BLaER1 (cell line): ENCODE results near the gene NR6A1.

ENCODE experiments used
- H3K27ac ChIP-seq: shearing (Covaris generic); formaldehyde crosslinking; 2 replicates; pipeline ENCODE4 v1.8.1; 2022
- H3K27me3 ChIP-seq: shearing (Covaris generic); formaldehyde crosslinking; 2 replicates; pipeline ENCODE4 v1.8.1; 2022
- H3K36me3 ChIP-seq: shearing (Covaris generic); formaldehyde crosslinking; 2 replicates; pipeline ENCODE4 v1.8.1; 2022
- H3K4me1 ChIP-seq: shearing (Covaris generic); formaldehyde crosslinking; 2 replicates; pipeline ENCODE4 v1.8.1; 2022
- H3K4me2 ChIP-seq: shearing (Covaris generic); formaldehyde crosslinking; 2 replicates; pipeline ENCODE4 v1.8.1; 2022
- H3K4me3 ChIP-seq: shearing (Covaris generic); formaldehyde crosslinking; 2 replicates; pipeline ENCODE4 v1.8.1; 2022
- H3K9ac ChIP-seq: shearing (Covaris generic); formaldehyde crosslinking; 2 replicates; pipeline ENCODE4 v1.8.1; 2022
- H3K9me3 ChIP-seq: shearing (Covaris generic); formaldehyde crosslinking; 2 replicates; pipeline ENCODE4 v1.8.1; 2022
- H4K20me1 ChIP-seq: shearing (Covaris generic); formaldehyde crosslinking; 2 replicates; pipeline ENCODE4 v1.8.1; 2022
- Cebpa-rat ChIP-seq: shearing (Covaris generic); IDR thresholded peaks from 2 replicates; pipeline ENCODE4 v1.8.1; 2022

The NR6A1 gene

GRCh38 chr9:124768750-124769548, 2.2 kb downstream of the NR6A1 start:
- Histone ChIP-seq H3K9ac (no peak overlapping the region), H3K4me2 (0 out of 2 replicates have a peak overlapping the region, but pooled peaks have one; percentile 100), H3K4me1 (peaks cover 30% of the 10 kb centered on the region), H3K4me3 (no peak overlapping the region), H4K20me1 (peaks cover 55% of the 10 kb centered on the region), H3K9me3 (no peaks in the 10 kb centered on the region), H3K27me3 (peaks cover 50% of the 10 kb centered on the region), H3K27ac (no peak overlapping the region), H3K36me3 (no peaks in the 10 kb centered on the region)
- TF ChIP-seq Cebpa-rat, result no peak

- Histone ChIP-seq H3K9ac (no peak overlapping the region), H3K4me2 (no peak overlapping the region), H3K36me3 (no peaks in the 10 kb centered on the region), H4K20me1 (peaks cover 55% of the 10 kb centered on the region), H3K27ac (no peak overlapping the region), H3K4me3 (no peak overlapping the region), H3K27me3 (peaks cover 50% of the 10 kb centered on the region), H3K9me3 (no peaks in the 10 kb centered on the region), H3K4me1 (peaks cover 30% of the 10 kb centered on the region)
- no peak for TF ChIP-seq Cebpa-rat
Measured at GRCh38 chr9:124768334-124768733, 2.8 kb downstream of the NR6A1 start.

- H3K4me2 ChIP-seq, result no peak overlapping the region
- no peaks in the 10 kb centered on the region for H3K9me3 ChIP-seq
- no peaks in the 10 kb centered on the region for H3K36me3 ChIP-seq
- H3K9ac ChIP-seq, result no peak overlapping the region
- H4K20me1 ChIP-seq, result peaks cover 55% of the 10 kb centered on the region
- no peak for TF ChIP-seq Cebpa-rat
- H3K27ac ChIP-seq, result no peak overlapping the region
- H3K4me3 ChIP-seq, result no peak overlapping the region
- H3K27me3 ChIP-seq, result peaks cover 50% of the 10 kb centered on the region
- peaks cover 30% of the 10 kb centered on the region for H3K4me1 ChIP-seq
Measured at GRCh38 chr9:124767821-124768220, 3.3 kb downstream of the NR6A1 start.

DNA sequence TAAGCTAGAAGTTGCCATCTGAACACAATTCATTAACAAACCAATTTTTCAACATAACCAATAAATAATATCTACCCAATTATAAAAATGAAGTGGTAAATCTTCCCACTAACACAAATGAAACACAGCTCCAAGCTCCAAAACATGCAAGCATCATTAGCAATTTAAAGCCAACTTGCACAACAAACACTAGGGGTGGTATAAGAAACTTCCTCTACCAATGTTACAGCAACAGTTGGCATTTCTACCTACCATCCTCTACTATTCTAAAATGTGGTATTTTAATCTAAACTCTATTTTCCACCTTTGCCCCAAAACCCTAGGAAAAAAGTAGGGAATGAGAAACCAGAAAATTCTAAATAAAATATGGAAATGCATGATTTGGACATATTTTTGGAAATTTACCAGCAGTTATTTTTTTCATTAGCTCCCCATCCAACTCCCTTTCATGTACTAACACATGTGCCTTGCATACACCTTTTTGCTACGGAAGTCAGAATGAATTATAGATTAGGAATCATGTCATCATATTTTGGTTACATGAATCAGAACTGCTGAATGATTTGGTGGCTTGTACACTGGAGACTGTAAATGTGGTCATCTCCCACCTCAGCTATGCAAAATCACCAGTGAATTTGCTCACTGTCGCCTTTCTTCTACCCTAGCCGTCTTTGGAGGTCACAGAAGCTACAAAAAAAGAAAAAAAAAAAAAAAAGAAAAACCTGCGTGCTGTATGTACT, 4.1 kb downstream of the NR6A1 start:
- no peak overlapping the region for H3K9ac ChIP-seq
- H3K27ac ChIP-seq, result no peak overlapping the region
- H3K27me3 ChIP-seq, result peaks cover 50% of the 10 kb centered on the region
- peaks cover 29% of the 10 kb centered on the region for H3K4me1 ChIP-seq
- H3K36me3 ChIP-seq, result no peaks in the 10 kb centered on the region
- TF ChIP-seq Cebpa-rat, result no peak
- H4K20me1 ChIP-seq, result peaks cover 55% of the 10 kb centered on the region
- no peak overlapping the region for H3K4me3 ChIP-seq
- H3K4me2 ChIP-seq, result no peak overlapping the region
- no peaks in the 10 kb centered on the region for H3K9me3 ChIP-seq

DNA sequence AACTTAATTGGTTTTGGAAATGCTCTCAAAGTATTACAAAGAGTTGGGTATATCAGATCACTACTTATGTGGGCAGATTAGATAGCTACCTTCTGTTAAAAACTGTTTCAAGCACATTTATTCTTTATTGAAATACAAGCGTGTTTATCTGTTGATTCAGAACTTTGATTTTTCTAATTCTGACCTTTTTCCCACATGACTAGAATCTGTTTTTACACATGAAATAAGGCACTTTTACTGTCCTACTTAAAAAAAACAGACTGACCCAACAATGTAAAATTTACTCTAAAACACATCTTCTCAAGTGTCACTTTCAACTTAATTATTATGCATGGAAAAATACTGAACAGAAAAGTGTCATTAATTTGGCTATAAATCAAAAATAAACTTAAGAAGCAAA, 4.8 kb downstream of the NR6A1 start:
- Histone ChIP-seq H3K27me3 (peaks cover 50% of the 10 kb centered on the region), H3K27ac (no peak overlapping the region), H3K4me3 (no peak overlapping the region), H3K4me1 (peaks cover 25% of the 10 kb centered on the region), H3K9me3 (no peaks in the 10 kb centered on the region), H3K9ac (no peak overlapping the region), H4K20me1 (peaks cover 55% of the 10 kb centered on the region), H3K4me2 (no peak overlapping the region), H3K36me3 (no peaks in the 10 kb centered on the region)
- no peak for TF ChIP-seq Cebpa-rat

DNA sequence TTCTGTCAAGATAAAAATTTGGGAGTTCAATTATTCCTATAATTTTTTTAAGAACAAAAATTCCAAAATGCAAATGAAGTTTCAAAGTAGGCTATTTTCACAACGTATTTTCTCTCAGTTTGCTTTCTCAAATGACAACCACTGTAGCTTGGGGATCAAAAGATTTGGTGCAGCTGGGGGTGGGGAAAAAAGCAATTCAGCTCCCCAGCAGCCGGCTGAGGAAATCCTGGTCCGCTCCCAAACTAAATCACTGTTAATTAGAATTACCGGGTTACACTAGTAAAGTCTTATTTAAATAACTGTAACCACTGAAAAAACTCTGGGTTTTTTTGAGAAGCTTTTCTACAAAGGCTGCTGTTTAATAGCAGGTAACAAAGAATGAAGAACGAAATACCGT, 5.7 kb downstream of the NR6A1 start:
- Histone ChIP-seq H3K4me3 (no peak overlapping the region), H3K4me2 (no peak overlapping the region), H4K20me1 (peaks cover 61% of the 10 kb centered on the region), H3K27me3 (peaks cover 45% of the 10 kb centered on the region), H3K9ac (no peak overlapping the region), H3K9me3 (no peaks in the 10 kb centered on the region), H3K4me1 (peaks cover 25% of the 10 kb centered on the region), H3K36me3 (no peaks in the 10 kb centered on the region), H3K27ac (no peak overlapping the region)
- no peak for TF ChIP-seq Cebpa-rat

GRCh38 chr9:124764774-124765438, 6.2 kb downstream of the NR6A1 start:
- H3K36me3 ChIP-seq, result no peaks in the 10 kb centered on the region
- peaks cover 57% of the 10 kb centered on the region for H4K20me1 ChIP-seq
- H3K9me3 ChIP-seq, result no peaks in the 10 kb centered on the region
- H3K27me3 ChIP-seq, result peaks cover 40% of the 10 kb centered on the region
- TF ChIP-seq Cebpa-rat, result no peak
- no peak overlapping the region for H3K9ac ChIP-seq
- H3K27ac ChIP-seq, result no peak overlapping the region
- peaks cover 20% of the 10 kb centered on the region for H3K4me1 ChIP-seq
- peak overlapping the region; percentile 14; the same call in 1 of the 2 replicates for H3K4me2 ChIP-seq
- no peak overlapping the region for H3K4me3 ChIP-seq

DNA sequence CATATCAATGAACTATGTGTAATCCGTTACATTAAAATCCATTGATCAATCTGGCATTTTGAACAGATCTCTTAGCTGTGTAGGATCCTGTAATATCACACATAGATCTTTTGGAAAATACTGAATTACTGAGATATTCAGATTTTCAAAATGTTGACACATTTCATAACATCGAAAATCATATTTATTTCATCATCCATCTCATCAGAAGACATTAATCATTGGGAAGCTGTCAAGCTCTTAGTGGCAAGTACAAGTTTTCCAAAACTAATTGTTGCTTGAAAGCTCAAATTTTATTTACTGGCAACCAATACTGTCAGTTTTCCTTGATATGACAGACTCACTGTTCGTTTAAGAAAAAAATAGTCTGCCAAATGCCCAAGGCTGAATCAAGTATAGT, 8.5 kb downstream of the NR6A1 start:
- Histone ChIP-seq H4K20me1 (peaks cover 38% of the 10 kb centered on the region), H3K36me3 (no peaks in the 10 kb centered on the region), H3K9me3 (no peaks in the 10 kb centered on the region), H3K4me1 (peaks cover 23% of the 10 kb centered on the region), H3K9ac (no peak overlapping the region), H3K27ac (no peak overlapping the region), H3K4me3 (no peak overlapping the region), H3K27me3 (peaks cover 23% of the 10 kb centered on the region), H3K4me2 (no peak overlapping the region)
- TF ChIP-seq Cebpa-rat, result no peak

DNA sequence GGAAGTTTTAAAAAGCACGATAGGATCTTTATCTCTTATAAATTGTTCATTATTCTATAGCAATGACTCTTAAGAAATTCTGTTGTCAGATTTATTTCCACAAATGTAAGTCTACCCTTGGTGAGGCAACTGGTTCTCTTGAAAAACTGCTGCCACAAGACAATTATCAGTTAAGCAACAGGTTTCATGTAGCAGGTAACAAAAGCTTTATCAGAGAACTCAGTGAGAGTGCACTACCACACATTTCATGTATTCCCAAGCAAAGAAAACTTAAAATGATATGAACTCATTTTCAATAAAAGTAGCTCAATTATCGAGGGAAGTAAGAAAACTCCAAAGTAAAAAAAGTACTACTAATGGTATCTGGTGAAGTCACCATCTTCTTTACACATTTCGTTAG, 9.4 kb downstream of the NR6A1 start:
- no peak overlapping the region for H3K4me3 ChIP-seq
- H4K20me1 ChIP-seq, result peaks cover 29% of the 10 kb centered on the region
- no peak overlapping the region for H3K4me2 ChIP-seq
- no peak for TF ChIP-seq Cebpa-rat
- H3K9me3 ChIP-seq, result no peaks in the 10 kb centered on the region
- H3K4me1 ChIP-seq, result peaks cover 23% of the 10 kb centered on the region
- H3K9ac ChIP-seq, result no peak overlapping the region
- H3K27ac ChIP-seq, result no peak overlapping the region
- no peaks in the 10 kb centered on the region for H3K36me3 ChIP-seq
- H3K27me3 ChIP-seq, result peaks cover 17% of the 10 kb centered on the region; the same call in 1 of the 2 replicates

GRCh38 chr9:124761196-124761595, 9.9 kb downstream of the NR6A1 start:
- Histone ChIP-seq H3K4me1 (peaks cover 23% of the 10 kb centered on the region), H3K9me3 (no peaks in the 10 kb centered on the region), H3K27ac (no peak overlapping the region), H3K36me3 (no peaks in the 10 kb centered on the region), H4K20me1 (peaks cover 24% of the 10 kb centered on the region), H3K27me3 (peaks cover 13% of the 10 kb centered on the region; the same call in 1 of the 2 replicates), H3K4me3 (no peak overlapping the region), H3K9ac (no peak overlapping the region), H3K4me2 (no peak overlapping the region)
- TF ChIP-seq Cebpa-rat, result no peak
